H1 (cell line): ENCODE measurements around the gene ORC5. TPM values are rescaled to one million over a fixed set of nuclear protein-coding genes. Genes with fewer than 3 reads are reported as not detected.

Experiments used
- CTCF ChIA-PET: fragments of 300-600 bp; sonication (Branson Sonifier 250); formaldehyde crosslinking; loops from one replicate; lab custom pipeline; 2021; ENCODE audit not compliant: partially characterized antibody; lab: Charles Lee
- POLR2A ChIA-PET: fragments of 300-600 bp; sonication (Branson Sonifier 250); formaldehyde crosslinking; loops from one replicate; lab custom pipeline; 2021; ENCODE audit warnings: inconsistent platforms; ENCODE audit not compliant: partially characterized antibody; lab: Charles Lee
- DNase-seq, 2 experiments: peaks; one replicate each; pipeline versions ENCODE4 v3.0.0 to v3.0.0-alpha.2; 2010 to 2022; ENCODE audit warnings: low spot score in 2 of 2, low read depth in 1 of 2, mixed read lengths in 1 of 2
- FAIRE-seq: peaks from 2 replicates; lab custom pipeline; 2011; peaks lifted over from hg19 to GRCh38; lab: Jason Lieb, UNC
- H2AFZ ChIP-seq: 2 replicates; pipeline ENCODE4 v1.8.1; 2012; ENCODE audit warnings: low read length, inconsistent platforms
- H2AK5ac ChIP-seq: 2 replicates; pipeline ENCODE4 v1.6.1; 2013; ENCODE audit warnings: low read depth, low read length
- H2BK120ac ChIP-seq: replicated peaks from 2 replicates; pipeline ENCODE3; 2013; ENCODE audit warnings: low read depth, low read length, inconsistent platforms
- H2BK12ac ChIP-seq: 2 replicates; pipeline ENCODE4 v1.6.1; 2013; ENCODE audit warnings: low read depth, low read length
- H2BK15ac ChIP-seq: 2 replicates; pipeline ENCODE4 v1.6.1; 2013; ENCODE audit warnings: low read length
- H2BK20ac ChIP-seq: 2 replicates; pipeline ENCODE4 v1.6.1; 2013; ENCODE audit warnings: low read length
- H2BK5ac ChIP-seq: 2 replicates; pipeline ENCODE4 v1.6.1; 2013; ENCODE audit warnings: low read depth, low read length
- H3K14ac ChIP-seq: 2 replicates; pipeline ENCODE4 v1.6.1; 2013; ENCODE audit warnings: inconsistent platforms; ENCODE audit not compliant: insufficient read length
- H3K18ac ChIP-seq: 2 replicates; pipeline ENCODE4 v1.6.1; 2013; ENCODE audit warnings: low read length; ENCODE audit errors: extremely low read depth
- H3K23ac ChIP-seq: 2 replicates; pipeline ENCODE4 v1.6.1; 2013; ENCODE audit warnings: inconsistent platforms; ENCODE audit not compliant: insufficient read length
- H3K23me2 ChIP-seq: 2 replicates; pipeline ENCODE4 v1.6.1; 2013; ENCODE audit warnings: low read depth, low read length
- H3K27ac ChIP-seq: 2 replicates; pipeline ENCODE4 v1.6.1; 2011; ENCODE audit warnings: low read depth, low read length, inconsistent platforms
- H3K27me3 ChIP-seq, 4 experiments: replicated peaks in 1 of 4; 1 replicate in 1 of 4; 2 replicates in 3 of 4; pipeline versions ENCODE4 v1.6.1 to v1.8.1; 2011 to 2013; ENCODE audit warnings: low read length in 3 of 4, mild to moderate bottlenecking in 3 of 4, inconsistent platforms in 2 of 4, mixed read lengths in 2 of 4, moderate library complexity in 1 of 4; ENCODE audit not compliant: control insufficient read depth in 3 of 4, insufficient read depth in 3 of 4; ENCODE audit errors: extremely low read depth in 1 of 4
- H3K36me3 ChIP-seq, 4 experiments: 2 replicates each; pipeline versions ENCODE4 v1.6.1 to v1.8.1; 2011 to 2013; ENCODE audit warnings: mild to moderate bottlenecking in 4 of 4, low read length in 3 of 4, moderate library complexity in 2 of 4, control low read depth in 1 of 4, inconsistent platforms in 1 of 4; ENCODE audit not compliant: insufficient read depth in 4 of 4, control insufficient read depth in 2 of 4
- H3K4ac ChIP-seq: replicated peaks from 2 replicates; pipeline ENCODE3; 2013; ENCODE audit warnings: low read length, low read depth, mixed read lengths, inconsistent platforms; ENCODE audit not compliant: insufficient read length
- H3K4me1 ChIP-seq, 4 experiments: replicated peaks in 1 of 4; 1 replicate in 1 of 4; 2 replicates in 3 of 4; pipeline versions ENCODE4 v1.6.1 to v1.8.1; 2011 to 2013; ENCODE audit warnings: low read length in 3 of 4, inconsistent platforms in 2 of 4, mixed read lengths in 1 of 4; ENCODE audit not compliant: insufficient read depth in 4 of 4, control insufficient read depth in 3 of 4
- H3K4me2 ChIP-seq, 2 experiments: 2 replicates each; pipeline versions ENCODE4 v1.6.1 to v1.8.1; 2011 to 2013; ENCODE audit warnings: low read depth in 2 of 2, low read length in 2 of 2, control low read depth in 1 of 2, inconsistent platforms in 1 of 2, mild to moderate bottlenecking in 1 of 2; ENCODE audit not compliant: insufficient read depth in 1 of 2
- H3K4me3 ChIP-seq, 4 experiments: fragments of 200-600, 300-600 bp in 1 of 4; sonication (generic), shearing (Covaris generic), sonication (Bioruptor Twin) in 1 of 4; 2 replicates each; pipeline versions ENCODE4 v1.5.1 to v1.8.1; 2011 to 2016; ENCODE audit warnings: low read length in 4 of 4, low read depth in 3 of 4, control low read depth in 2 of 4, inconsistent platforms in 2 of 4, mild to moderate bottlenecking in 2 of 4, mixed read lengths in 1 of 4, moderate library complexity in 1 of 4; ENCODE audit not compliant: insufficient read depth in 2 of 4; ENCODE audit errors: extremely low read depth in 1 of 4
- H3K56ac ChIP-seq: replicated peaks from 2 replicates; pipeline ENCODE3; 2013; ENCODE audit warnings: low read depth, mild to moderate bottlenecking, mixed read lengths, low read length, inconsistent platforms; ENCODE audit not compliant: insufficient read length
- H3K79me1 ChIP-seq: 2 replicates; pipeline ENCODE4 v1.6.1; 2013; ENCODE audit warnings: low read depth, low read length, control low read depth
- H3K79me2 ChIP-seq, 2 experiments: 2 replicates each; pipeline versions ENCODE4 v1.6.1 to v1.8.1; 2012 to 2013; ENCODE audit warnings: low read length in 2 of 2, mild to moderate bottlenecking in 2 of 2, inconsistent platforms in 1 of 2; ENCODE audit not compliant: insufficient read depth in 2 of 2, control insufficient read depth in 1 of 2
- H3K9ac ChIP-seq, 4 experiments: replicated peaks in 1 of 4; 1 replicate in 1 of 4; 2 replicates in 3 of 4; pipeline versions ENCODE4 v1.6.1 to v1.8.1; 2011 to 2013; ENCODE audit warnings: low read depth in 3 of 4, low read length in 3 of 4, control low read depth in 2 of 4, mild to moderate bottlenecking in 2 of 4, moderate library complexity in 2 of 4, inconsistent platforms in 1 of 4; ENCODE audit errors: extremely low read depth in 1 of 4
- H3K9me3 ChIP-seq, 2 experiments: 2 replicates each; pipeline versions ENCODE4 v1.6.1 to v1.8.1; 2012 to 2013; ENCODE audit warnings: mild to moderate bottlenecking in 2 of 2, moderate library complexity in 2 of 2, control low read depth in 1 of 2, inconsistent platforms in 1 of 2, low read depth in 1 of 2, low read length in 1 of 2, mixed read lengths in 1 of 2; ENCODE audit not compliant: insufficient read depth in 2 of 2
- H4K20me1 ChIP-seq, 2 experiments: replicated peaks in 1 of 2; 2 replicates each; pipeline versions ENCODE3 to v1.8.1; 2011 to 2013; ENCODE audit warnings: inconsistent platforms in 2 of 2, low read length in 2 of 2, mild to moderate bottlenecking in 1 of 2; ENCODE audit not compliant: insufficient read depth in 2 of 2, control insufficient read depth in 1 of 2
- H4K5ac ChIP-seq: 2 replicates; pipeline ENCODE4 v1.6.1; 2013; ENCODE audit warnings: low read length, low read depth, mixed read lengths, inconsistent platforms; ENCODE audit not compliant: insufficient read length
- H4K8ac ChIP-seq: 2 replicates; pipeline ENCODE4 v1.8.0; 2013; ENCODE audit warnings: mild to moderate bottlenecking, moderate library complexity, low read length, inconsistent platforms; ENCODE audit not compliant: insufficient read depth; ENCODE audit errors: extremely low read depth
- H4K91ac ChIP-seq: replicated peaks from 2 replicates; pipeline ENCODE3; 2013; ENCODE audit warnings: low read length, mixed read lengths, inconsistent platforms; ENCODE audit not compliant: insufficient read length
- BRCA1 ChIP-seq: IDR thresholded peaks from 2 replicates; pipeline ENCODE4 v1.6.1; 2012; ENCODE audit warnings: low read depth, low read length, improper control_type of control experiment
- EP300 ChIP-seq, 2 experiments: IDR thresholded peaks; 1 replicate in 1 of 2; 2 replicates in 1 of 2; pipeline ENCODE4 v1.6.1; 2011 to 2012; ENCODE audit warnings: low read depth in 2 of 2, low read length in 2 of 2, mild to moderate bottlenecking in 2 of 2, borderline replicate concordance in 1 of 2, inconsistent platforms in 1 of 2, moderate library complexity in 1 of 2
- MAFK ChIP-seq: IDR thresholded peaks from 2 replicates; pipeline ENCODE4 v1.6.1; 2012; ENCODE audit warnings: low read depth, mild to moderate bottlenecking, improper control_type of control experiment, low read length
- NANOG ChIP-seq: IDR thresholded peaks from 2 replicates; pipeline ENCODE4 v1.6.1; 2011; ENCODE audit warnings: low read length, low read depth, mild to moderate bottlenecking, inconsistent platforms; ENCODE audit not compliant: insufficient read depth, poor library complexity, severe bottlenecking
- PHF8 ChIP-seq: fragments of 200-600 bp; sonication (generic); conservative IDR thresholded peaks from 2 replicates; pipeline ENCODE4 v1.7.1; 2012; ENCODE audit warnings: low read depth, mild to moderate bottlenecking, inconsistent platforms, low read length, moderate library complexity
- POLR2AphosphoS5 ChIP-seq: IDR thresholded peaks from 2 replicates; pipeline ENCODE4 v1.6.1; 2011; ENCODE audit warnings: low read depth, low read length
- POU5F1 ChIP-seq: IDR thresholded peaks from 2 replicates; pipeline ENCODE4 v1.6.1; 2011; ENCODE audit warnings: low read depth, mild to moderate bottlenecking, low read length, moderate library complexity
- RFX5 ChIP-seq: IDR thresholded peaks from 2 replicates; pipeline ENCODE4 v1.6.1; 2011; ENCODE audit warnings: low read depth, low read length, improper control_type of control experiment, borderline replicate concordance
- SIX5 ChIP-seq: IDR thresholded peaks from 2 replicates; pipeline ENCODE4 v1.6.1; 2011; ENCODE audit warnings: mild to moderate bottlenecking, low read depth, low read length
- TAF7 ChIP-seq: optimal IDR thresholded peaks from 2 replicates; pipeline ENCODE3; 2011; ENCODE audit warnings: low read depth, mild to moderate bottlenecking, inconsistent platforms, low read length, moderate library complexity, borderline replicate concordance
- YY1 ChIP-seq: IDR thresholded peaks from 2 replicates; pipeline ENCODE4 v1.6.1; 2011; ENCODE audit warnings: low read depth, mild to moderate bottlenecking, low read length
- ZNF274 ChIP-seq: IDR thresholded peaks from 2 replicates; pipeline ENCODE4 v1.7.0; 2012; ENCODE audit warnings: low read length, borderline replicate concordance; ENCODE audit errors: extremely low read depth
- WGBS, 2 experiments: shearing (Covaris generic) in 1 of 2; methylation state at CpG; one replicate each; pipeline versions ENCODE4 v1.1.6 to v1.1.7; 2013 to 2015; ENCODE audit warnings: low lambda C conversion rate in 2 of 2, mixed read lengths in 2 of 2, inconsistent platforms in 1 of 2, low coverage in 1 of 2, missing lambda C conversion rate in 1 of 2; ENCODE audit not compliant: insufficient replicate concordance in 2 of 2, insufficient coverage in 1 of 2, insufficient read length in 1 of 2; ENCODE audit errors: extremely low coverage in 1 of 2, missing lambda C conversion rate in 1 of 2; 5-methylcytosine and 5-hydroxymethylcytosine counted together
- polyA plus RNA-seq, 7 experiments: library from polyadenylated mRNA; depleted of rRNA in 3 of 7; stranded (reverse) in 5 of 7; unstranded in 2 of 7; fragments of >200 nt in 5 of 7; fragments of 200-250 nt in 2 of 7; gene quantifications; 1 replicate in 5 of 7; 2 replicates in 1 of 7; 4 replicates in 1 of 7; pipeline versions ENCODE4 v1.2.1 to v1.2.3, GENCODE V29; 2011 to 2013; ENCODE audit warnings: missing spikeins in 2 of 7, mixed read lengths in 2 of 7
- total RNA-seq: library from RNA; stranded (reverse); fragmentation: NEBNext Ultra II Directional; extraction: Animal tissue kit (Norgen Biotek cat#: 25700); gene quantifications from 2 replicates; pipeline ENCODE4 v1.2.1, GENCODE V29; 2021
- TF ChIP-seq, protein P1 (sequence below): IDR thresholded peaks from 2 replicates; pipeline ENCODE4 v1.6.1; 2011; ENCODE audit warnings: low read depth, mild to moderate bottlenecking, low read length; ENCODE audit not compliant: insufficient read depth

The ORC5 gene
- total and polyA plus RNA-seq, 2 of the 8 experiments (the other 6 are each of a cell fraction or from before 2014, with no cell fraction given) = 7.7 to 19.9 TPM

DNA sequence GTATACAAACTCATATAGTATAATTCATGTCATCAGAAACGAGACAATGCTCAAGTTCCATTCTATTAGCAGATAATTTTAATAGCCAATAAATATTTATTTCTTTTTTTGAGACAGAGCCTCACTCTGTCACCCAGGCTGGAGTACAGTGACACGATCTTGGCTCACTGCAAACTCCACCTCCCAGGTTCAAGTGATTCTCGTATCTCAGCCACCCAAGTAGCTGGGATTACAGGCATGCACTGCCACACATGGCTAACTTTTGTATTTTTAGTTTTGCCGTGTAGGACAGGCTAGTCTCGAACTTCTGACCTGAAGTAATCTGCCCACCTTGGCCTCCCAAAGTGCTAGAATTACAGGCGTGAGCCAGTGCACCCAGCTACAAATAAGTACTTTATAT lies 45.7 kb downstream of the ORC5 start:
- FAIRE-seq (no peak), DNase-seq (no peak)
- H3K56ac ChIP-seq = no peak overlapping the region
- no peak overlapping the region for H4K5ac ChIP-seq
- no peaks in the 10 kb centered on the region for H3K79me1 ChIP-seq
- H3K27ac ChIP-seq = no peak overlapping the region
- no peak overlapping the region for H2BK15ac ChIP-seq
- no peaks in the 10 kb centered on the region for H3K4me1 ChIP-seq
- POLR2A ChIA-PET = no interaction called here
- no peak overlapping the region for H2BK5ac ChIP-seq
- H3K14ac ChIP-seq = no peak overlapping the region
- no peak overlapping the region for H2AFZ ChIP-seq
- no peaks in the 10 kb centered on the region for H3K23me2 ChIP-seq
- no peak overlapping the region for H3K4me2 ChIP-seq
- H4K91ac ChIP-seq = no peak overlapping the region
- no peak overlapping the region for H3K9ac ChIP-seq
- H3K18ac ChIP-seq = no peak overlapping the region
- H3K4ac ChIP-seq = no peak overlapping the region
- H2BK120ac ChIP-seq = no peak overlapping the region
- no peak overlapping the region for H3K4me3 ChIP-seq
- no peak overlapping the region for H2BK12ac ChIP-seq
- H3K27me3 ChIP-seq = no peaks in the 10 kb centered on the region
- no peaks in the 10 kb centered on the region for H3K79me2 ChIP-seq
- no peak overlapping the region for H3K23ac ChIP-seq
- no peak overlapping the region for H2AK5ac ChIP-seq
- peaks cover 0 to 11% (median under 1%) of the 10 kb centered on the region in 4 experiments; a peak in 2 of 8 replicates for H3K36me3 ChIP-seq
- H2BK20ac ChIP-seq = no peak overlapping the region
- 86% methylated on average over 6 of the region's 6 CpGs; no CpG with 5 or more reads in 1 of the 2 experiments for WGBS, 2 experiments
- CTCF ChIA-PET = interaction anchor here (1.0 to 2.2 kb wide), 3 partner anchors 12 to 637 kb away, joined by 3 to 10 read pairs (median 3); no protein-coding TSS in a partner anchor
- H4K8ac ChIP-seq = no peak overlapping the region
- H3K9me3 ChIP-seq = no peaks in the 10 kb centered on the region
- no peaks in the 10 kb centered on the region for H4K20me1 ChIP-seq
- TF ChIP-seq, protein P1, sequence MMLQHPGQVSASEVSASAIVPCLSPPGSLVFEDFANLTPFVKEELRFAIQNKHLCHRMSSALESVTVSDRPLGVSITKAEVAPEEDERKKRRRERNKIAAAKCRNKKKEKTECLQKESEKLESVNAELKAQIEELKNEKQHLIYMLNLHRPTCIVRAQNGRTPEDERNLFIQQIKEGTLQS = no peak
- no peak for TF ChIP-seq POLR2AphosphoS5
- no peak for TF ChIP-seq RFX5
- no peak for TF ChIP-seq TAF7
- no peak for TF ChIP-seq EP300 (IDR thresholded peaks at IDR 0.05; ENCODE audit: borderline replicate concordance in 1 of 2, low read depth in 2 of 2, low read length in 2 of 2)
- no peak for TF ChIP-seq PHF8
- no peak for TF ChIP-seq POU5F1
- TF ChIP-seq BRCA1 = no peak
- TF ChIP-seq MAFK = no peak
- no peak for TF ChIP-seq NANOG
- no peak for TF ChIP-seq YY1
- no peak for TF ChIP-seq ZNF274
- TF ChIP-seq SIX5 = no peak
